HG03520 (cell line): ENCODE data around the gene ARMC2.
"Not testable (repeated sequence)": the region's sequence is repeated elsewhere in the genome, so short reads cannot be mapped to it uniquely, and the experiment has no call there.

ENCODE experiments used
- ATAC-seq: cut with Tn5 transposase; IDR thresholded peaks from one replicate; pipeline ENCODE4 v1.9.1; 2021; ENCODE audit warnings: mild to moderate bottlenecking, moderate library complexity; ENCODE audit not compliant: unreplicated experiment

Gene ARMC2

GRCh38 chr6:108831104-108831503 lies 17.1 kb upstream of the ARMC2 start:
- no peak for ATAC-seq

GRCh38 chr6:108832738-108833137 lies 15.5 kb upstream of the ARMC2 start:
- ATAC-seq, result no peak

- peak; percentile 78 for ATAC-seq
Measured at GRCh38 chr6:108835218-108835850, 12.9 kb upstream of the ARMC2 start.

DNA sequence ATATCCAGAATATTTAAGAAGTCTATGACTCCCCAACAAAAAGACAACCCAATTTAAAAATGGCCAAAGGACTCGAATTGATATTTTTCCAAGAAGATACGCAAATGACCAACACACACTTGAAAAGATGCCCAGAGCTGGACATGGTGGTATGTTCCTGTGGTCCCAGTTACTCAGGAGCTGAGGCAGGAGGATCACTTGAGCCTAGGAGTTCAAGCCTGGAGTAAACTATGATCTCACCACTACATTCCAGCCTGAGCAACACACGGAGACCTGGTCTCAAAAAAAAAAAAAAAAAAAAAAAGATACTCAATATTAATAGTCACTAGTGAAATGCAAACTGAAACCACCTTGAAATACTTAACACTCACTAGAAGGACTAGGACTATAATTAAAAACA lies 12.2 kb upstream of the ARMC2 start:
- ATAC-seq, result no peak

DNA sequence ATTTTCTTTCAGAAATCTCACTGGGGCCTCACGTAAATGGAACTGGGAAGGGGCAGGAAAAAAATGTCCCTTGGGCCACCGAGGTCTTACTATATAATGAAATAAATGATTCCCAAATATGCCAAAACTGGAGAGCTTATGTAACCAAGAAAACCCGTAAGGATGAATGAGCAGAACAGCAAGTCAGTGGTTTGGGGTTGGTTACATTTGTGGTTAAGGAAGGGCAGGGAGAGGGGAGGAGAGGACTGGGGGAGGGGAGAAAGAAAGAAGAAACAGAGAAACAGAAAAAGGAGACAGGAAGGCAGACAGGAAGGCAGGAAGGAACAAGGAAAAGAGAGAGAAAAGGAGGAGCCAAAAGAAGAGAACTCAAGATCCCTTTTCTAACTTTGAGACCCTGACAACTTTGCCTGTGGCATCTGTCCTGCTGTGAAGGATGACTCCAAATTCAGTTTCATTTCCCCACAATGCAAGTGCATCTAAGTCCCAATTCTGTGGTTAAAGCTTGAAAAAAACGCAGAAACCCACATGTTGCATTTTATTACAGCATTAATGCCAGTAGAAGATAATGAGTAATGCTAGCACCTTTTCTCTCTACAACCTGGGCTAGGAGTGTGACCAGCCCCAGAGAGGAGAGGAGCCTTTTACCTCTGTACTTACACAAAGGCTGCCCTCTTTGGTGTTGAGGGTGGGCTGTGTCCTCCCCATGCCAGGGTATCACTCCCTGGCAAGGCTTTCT lies 10.8 kb upstream of the ARMC2 start:
- no peak for ATAC-seq

DNA sequence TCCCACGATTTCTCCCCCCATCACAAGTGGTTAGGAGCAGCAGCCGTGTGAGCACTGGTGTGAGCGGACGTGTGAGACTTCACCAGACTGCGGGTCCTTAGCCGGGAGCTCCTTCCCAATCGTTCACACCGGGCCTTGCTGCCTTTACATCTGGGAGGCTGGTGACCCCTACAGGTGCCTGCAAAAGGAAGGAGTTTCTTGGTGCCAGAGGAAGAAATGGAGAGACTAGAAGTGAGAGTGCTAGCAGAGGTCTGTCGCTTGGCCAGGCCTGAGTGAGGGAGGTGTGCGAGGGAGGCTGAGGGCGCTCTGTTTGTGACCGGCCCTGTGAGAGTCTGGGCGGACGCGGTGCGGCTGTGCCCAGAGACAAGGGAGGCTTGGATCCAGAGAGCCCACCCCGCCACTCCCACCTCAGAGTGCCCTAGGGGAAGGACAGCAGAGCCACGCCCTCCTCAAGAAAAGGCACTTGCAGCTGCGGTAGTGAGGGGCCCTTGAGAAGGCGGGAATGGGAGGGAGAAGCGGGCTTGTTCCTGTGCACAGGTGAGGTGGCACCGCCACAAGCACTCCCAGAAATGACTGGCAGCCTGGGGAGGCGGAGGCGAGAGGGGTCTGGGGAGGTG lies 10.0 kb upstream of the ARMC2 start:
- ATAC-seq, result no peak

- no peak for ATAC-seq
Measured at GRCh38 chr6:108839083-108839642, 9.1 kb upstream of the ARMC2 start.

GRCh38 chr6:108840919-108841318 lies 7.3 kb upstream of the ARMC2 start:
- no peak for ATAC-seq

DNA sequence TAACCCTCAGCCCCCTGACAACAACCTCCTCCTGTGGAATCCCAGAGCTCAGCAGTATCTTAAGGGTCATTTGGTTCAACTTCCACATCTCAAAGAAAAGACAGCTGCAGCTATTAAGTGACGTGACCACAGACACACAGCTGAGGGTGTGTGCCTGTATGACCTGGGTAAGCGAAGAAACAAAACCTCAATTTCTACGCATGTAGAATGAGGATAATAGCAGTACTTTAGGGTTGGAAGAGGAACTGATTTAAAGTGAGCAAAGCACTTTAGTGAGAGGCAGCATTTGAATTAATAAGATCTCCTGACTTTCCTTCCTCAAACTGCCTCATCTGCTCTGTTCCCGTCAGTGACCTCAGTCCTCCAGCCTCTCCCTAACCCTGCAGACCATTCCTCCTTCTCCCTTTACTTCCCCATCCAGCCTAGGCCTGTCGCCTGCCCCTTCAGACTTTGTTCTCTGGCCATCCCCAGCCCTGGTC lies 6.8 kb upstream of the ARMC2 start:
- no peak for ATAC-seq

DNA sequence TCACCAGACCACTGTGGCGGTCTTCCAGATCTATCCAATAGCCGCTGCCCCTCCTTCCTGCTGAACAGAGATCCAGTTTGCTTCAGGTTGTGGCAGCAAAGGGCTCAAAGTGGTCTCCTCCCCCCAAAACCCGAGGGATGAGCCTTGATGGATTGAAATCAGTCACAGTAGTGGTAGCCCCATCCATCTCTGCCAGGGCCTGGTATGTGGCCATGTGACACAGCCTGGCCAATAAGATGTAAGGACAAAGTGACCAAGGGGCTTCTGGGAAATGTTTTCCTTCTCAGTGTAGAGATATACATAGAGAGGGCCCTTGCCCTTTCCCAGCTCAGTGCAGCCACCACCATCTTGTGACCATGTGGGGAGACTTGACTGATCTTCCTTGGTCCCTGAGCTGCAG lies 4.1 kb upstream of the ARMC2 start:
- ATAC-seq, result no peak

DNA sequence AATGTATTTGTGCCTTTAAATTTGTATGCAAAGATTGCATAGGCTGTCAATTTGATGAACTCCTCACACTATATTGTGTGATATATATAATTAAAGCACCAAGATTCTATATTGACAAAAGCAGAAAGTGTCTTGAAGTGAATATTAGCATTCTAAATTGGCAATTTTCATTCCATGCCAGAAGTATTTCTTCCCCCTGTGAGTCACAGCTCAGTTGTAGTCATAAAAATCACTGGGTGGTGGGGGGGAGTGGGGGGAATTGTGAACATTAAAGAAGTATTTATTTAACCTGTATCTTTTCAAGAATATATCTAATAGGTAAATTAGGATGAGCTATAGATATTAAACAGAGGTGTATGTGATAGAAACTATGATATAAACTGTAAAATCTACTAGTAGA lies 3.1 kb upstream of the ARMC2 start:
- no peak for ATAC-seq

- ATAC-seq, result no peak
Measured at GRCh38 chr6:108846101-108846500, 2.1 kb upstream of the ARMC2 start.

DNA sequence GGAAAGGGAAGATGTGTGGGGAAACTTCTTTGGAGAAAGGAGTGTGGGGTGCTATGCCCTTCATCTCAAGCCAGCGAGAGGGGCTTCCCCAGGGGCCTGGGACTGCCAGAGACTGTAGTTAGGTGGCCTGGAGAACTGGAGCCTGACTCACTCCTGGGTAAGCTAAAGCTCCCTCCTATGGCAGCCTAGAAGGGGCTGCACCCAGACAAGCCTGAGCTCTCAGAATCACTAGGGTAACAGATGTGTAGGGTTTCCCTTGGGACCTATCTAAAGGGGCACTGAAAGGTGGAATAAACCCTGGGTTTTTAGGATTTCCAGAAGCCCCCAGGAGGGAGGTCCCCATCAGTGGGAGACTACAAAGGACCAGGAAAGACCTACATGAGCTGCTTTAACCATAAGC lies 1.6 kb upstream of the ARMC2 start:
- ATAC-seq, result no peak

DNA sequence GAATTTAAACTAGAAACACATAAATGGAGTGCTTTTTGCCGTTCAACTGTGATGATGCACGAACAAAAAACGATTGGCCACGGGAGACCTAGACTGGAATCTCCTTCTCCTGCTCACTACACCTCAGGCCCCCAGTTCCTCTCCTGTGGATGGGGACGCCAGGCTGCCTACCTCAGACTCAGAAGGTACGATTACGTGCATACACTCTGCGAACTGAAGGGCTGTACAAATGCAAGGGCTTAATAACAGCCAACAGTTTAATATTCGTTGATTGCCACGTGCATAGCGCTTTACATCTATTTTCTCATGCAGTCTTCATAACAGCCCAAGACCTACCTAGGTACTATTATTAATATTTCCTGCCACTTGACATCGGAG lies 495 bp upstream of the ARMC2 start:
- ATAC-seq, result no peak

DNA sequence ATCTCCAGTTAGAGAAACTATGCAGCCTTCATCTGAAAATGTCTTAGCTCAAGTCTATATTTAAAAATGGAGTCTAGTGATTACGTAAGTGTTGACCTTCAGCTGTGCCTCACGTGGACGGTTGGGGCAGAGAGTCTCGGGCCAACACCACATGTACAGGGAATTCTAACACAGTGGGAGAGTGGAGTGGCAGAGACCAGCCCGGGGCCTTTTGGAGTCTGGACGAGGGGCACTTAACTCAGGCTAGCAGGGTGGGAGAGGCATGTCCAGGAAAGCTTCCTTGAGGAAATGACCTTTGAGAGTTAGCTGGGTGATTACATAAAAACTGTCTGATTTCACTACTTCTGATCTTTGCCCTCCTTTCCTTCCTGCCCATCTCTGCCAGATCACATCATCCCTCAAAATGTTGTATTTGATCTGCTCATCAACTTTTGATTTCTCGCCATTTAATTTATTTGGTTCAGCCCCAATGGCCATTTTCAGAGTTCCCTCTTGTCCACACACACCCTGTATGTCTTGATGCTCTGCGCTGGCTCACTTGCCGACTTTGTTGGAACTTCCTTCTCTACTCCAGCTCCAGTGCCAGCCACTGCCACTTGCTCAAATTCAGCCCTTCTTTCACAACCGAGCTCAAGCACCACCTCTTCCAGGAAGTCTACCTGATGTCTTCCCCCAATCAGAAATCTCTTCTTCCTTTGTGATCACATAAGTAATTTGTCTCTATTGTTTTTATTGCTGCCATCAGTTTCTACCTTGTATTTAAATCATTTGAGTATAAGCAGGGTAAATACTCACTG lies 2.6 kb downstream of the ARMC2 start:
- no peak for ATAC-seq

- no peak for ATAC-seq
Measured at GRCh38 chr6:108851756-108852155, 3.5 kb downstream of the ARMC2 start.

DNA sequence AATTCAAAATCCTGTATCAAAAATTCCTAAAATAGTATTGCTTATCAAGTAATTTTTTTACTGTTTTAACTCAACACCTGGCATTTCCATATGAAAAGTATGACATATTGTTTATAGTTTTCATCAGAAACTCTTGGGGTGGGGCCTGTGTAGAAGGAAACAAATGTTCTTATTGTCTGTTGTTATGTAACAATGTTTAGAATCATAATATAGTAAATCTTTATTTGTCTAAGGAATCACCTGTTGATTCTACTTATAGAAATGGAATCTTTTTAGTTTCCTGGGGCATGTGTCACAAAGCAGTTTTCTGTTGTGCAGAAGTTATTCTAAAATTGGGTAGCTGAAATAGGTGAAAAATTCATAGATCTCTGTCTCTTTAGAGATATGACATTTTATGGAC lies 4.9 kb downstream of the ARMC2 start:
- no peak for ATAC-seq

DNA sequence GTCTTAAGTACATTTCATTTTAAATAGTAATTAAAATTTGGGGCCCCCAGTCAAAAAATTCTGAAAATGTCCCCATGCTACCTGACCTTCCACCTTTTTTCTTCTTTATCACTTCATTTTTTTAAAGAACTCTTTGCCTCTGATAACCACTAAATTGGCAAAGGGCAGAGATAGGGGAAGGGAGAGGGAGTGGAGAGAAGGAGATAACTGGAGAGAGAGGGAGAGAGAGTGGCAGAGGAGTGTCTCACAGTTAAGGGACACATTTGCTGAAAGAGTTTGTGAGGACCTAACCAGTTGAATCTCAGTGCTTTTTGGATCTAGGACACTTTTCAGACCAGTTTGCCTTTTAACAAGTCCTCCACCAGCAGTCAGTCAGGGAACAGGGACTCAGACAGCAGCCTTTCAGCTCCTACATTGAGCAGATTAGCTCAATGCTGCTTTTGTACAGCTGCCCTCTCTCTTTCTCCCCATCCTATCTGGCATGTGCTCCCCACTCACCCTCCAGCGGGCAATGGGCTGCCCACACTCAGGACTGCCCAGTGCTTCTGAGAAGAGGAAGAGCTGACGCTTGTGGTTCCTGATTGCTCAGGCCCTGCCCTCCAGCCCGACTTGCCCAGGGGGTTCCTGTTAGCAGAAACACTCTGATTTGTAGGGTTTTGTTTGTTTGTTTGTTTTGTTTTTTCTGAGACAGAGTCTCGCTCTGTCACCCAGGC lies 14.4 kb downstream of the ARMC2 start:
- ATAC-seq, result no peak

DNA sequence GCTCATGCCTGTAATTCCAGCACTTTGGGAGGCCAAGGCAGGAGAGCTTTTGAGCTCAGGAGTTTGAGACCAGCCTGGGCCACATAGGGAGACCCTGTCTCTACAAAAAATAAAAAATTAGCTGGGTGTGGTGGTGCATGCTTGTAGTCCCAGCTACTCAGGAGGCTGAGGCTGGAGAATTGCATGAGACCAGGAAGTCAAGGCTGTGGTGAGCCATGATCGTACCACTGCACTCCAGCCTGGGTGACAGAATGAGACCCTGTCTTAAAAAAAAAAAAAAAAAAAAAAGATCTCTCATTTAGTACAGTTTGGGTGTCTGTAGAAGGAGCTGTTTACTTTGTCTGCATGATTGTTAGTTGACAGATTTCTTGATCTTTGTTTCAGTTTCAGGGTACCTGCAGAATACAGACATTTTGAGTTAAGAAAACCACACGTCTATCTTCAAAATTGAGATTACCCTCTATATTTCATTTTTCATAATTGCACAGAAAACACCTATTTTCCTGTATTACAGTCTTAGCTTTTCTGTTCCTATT lies 17.6 kb downstream of the ARMC2 start:
- ATAC-seq, result not testable (repeated sequence)

DNA sequence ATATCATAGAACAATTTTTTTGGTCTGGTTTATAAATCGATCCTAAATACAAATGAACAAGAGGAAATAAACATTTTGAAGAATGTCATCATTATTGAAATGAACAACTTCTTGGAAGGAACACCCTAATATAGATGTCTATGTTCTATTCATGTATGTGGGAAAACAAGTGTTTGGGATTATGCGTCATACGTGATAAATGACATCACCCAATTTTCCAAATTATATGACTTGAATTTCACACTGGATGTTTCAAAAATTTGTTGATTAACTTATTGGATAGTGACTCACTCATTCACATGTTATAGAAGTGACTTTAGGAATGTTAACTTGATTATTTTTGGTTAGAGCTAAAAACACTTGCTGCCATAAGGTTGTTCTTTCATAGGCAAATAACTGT lies 18.6 kb downstream of the ARMC2 start:
- no peak for ATAC-seq
